ENCODE measurements around the gene INMT.

DNA sequence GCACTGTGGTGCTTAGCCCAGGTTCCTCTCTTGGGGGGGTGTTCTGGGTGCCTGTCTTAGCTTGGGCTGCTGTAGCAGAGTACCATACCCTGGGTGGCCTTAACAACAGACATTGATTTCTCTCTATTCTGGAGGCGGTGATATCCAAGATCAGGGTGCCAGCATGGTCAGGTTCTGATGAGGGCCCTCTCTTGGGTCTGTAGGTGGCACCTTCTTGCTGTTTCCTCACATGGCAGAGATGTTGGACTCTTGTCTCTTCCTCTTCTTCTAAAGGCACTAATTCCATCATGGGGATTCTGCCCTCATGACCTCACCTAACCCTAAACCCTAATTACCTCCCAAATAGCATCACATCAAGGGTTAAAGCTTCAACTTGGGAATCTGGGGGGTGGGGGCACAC lies 49.7 kb upstream of the INMT start:
- TF ChIP-seq GATA2 (IDR thresholded peaks at IDR 0.05; ENCODE audit: low read depth, low read length) (no peak), GATA3 (IDR thresholded peaks at IDR 0.05; ENCODE audit: low read depth, low read length) (no peak)

All from SH-SY5Y (cell line).